Activated CD4-positive, alpha-beta T cell treated with anti-CD3 and anti-CD28 coated beads for 1 hour (primary cell): ENCODE data around the gene PLEKHA5.
"Not testable (repeated sequence)": the region's sequence is repeated elsewhere in the genome, so short reads cannot be mapped to it uniquely, and the experiment has no call there.

Experiments
- DNase-seq: peaks from one replicate; pipeline ENCODE4 v3.0.0-alpha.2; 2020

Gene PLEKHA5

GRCh38 chr12:19169222-19169621, 39.7 kb downstream of the PLEKHA5 start:
- no peak for DNase-seq

DNA sequence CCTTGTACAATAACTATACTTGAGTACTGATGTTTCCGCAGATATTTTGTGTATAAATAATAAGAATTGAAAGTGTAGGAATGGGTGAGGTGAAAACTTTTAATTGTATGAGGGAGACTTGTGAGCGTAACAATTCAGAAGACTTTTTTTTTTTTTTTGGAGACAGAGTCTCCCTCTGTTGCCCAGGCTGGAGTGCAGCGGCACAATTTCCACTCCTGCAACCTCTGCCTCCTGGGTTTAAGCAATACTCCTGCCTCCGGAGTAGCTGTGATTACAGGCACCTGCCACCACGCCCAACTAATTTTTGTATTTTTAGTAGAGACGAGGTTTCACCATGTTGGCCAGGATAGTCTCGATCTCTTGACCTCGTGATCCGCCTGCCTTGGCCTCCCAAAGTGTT, 40.8 kb downstream of the PLEKHA5 start:
- DNase-seq: not testable (repeated sequence)

GRCh38 chr12:19171731-19172130, 42.2 kb downstream of the PLEKHA5 start:
- no peak for DNase-seq

DNA sequence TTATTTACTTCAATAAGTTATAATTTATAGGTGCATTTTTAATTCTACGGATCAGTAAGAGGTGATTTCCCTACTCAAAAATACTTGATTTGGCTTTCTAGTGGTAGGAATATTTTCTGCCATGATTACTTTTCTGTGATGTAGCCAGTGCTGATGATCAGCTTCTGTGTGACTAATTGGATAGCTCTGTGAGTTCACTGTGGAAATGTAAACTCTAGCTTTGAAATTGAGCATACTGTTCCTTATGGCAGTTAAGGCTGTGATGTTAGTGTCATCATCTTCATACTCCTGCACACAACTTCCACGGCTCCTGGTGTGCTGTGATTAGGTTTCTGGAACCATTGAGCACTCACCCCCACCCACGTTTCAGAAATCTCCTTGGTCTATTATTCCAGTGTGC, 48.2 kb downstream of the PLEKHA5 start:
- DNase-seq: no peak

- no peak for DNase-seq
Observed at GRCh38 chr12:19179986-19180385, 50.5 kb downstream of the PLEKHA5 start.

DNA sequence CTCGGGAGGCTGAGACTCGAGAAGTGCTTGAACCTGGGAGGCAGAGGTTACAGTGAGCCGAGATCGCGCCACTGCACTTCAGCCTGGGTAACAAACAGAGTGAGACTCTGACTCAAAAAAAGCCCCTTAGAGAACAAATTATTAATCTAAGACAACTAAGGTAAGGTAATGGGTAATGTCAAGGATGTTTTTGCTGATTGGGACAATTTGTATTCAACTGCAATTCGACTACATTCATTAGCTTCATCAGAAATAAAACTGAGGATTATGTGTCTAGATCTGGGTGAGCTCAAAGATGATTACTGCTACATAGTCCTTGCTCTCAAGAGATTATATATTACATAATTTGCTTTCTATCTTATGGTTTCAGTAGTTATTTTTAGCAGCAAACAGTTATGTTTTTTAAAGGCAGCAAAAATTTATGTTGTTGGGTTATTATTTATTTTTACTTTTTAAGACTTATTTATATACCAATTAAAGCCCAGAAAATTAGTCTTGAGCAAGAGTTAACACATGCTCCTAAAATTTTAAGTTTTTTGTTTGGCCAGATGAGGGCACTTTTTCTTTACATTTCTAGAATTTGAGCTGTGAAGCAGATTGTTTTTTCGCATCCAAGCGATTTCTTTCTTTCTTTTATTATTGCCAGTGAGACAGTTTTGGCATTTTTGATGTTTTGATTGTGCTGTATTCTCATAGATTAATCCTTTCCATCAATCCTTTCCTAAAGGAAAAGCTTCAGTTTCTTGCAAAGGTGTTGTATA, 52.3 kb downstream of the PLEKHA5 start:
- DNase-seq: no peak

DNA sequence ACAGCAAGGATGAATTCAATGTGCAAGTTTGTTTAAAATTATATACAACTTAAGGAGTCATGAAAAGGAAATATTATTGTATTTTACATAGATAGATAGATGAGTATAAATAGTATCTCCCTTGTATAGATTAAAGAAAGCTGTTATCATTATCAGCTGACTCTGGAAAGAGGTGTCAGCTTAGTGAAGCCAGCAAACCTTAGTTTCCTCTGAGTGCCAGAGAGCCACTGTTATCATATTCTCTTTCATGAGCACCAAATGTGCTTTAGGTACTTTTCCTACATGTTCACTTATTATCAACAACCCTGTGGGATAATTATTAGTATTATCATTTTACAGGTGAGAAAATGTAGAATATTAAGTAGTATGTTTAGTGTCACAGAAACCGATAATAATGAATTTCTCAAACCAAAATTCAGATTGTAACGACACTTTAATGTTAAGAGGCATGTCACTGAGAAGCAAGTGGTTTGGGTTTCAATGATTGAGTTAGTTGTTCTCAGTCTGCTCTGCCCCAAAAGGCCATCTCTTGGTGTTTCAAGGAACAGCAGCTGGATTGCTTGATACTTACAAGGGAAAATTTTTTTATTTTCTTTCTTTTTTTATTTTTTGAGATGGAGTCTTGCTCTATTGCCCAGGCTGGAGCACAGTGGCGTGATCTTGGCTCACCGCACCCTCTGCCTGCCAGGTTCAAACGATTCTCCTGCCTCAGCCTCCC, 53.7 kb downstream of the PLEKHA5 start:
- no peak for DNase-seq

- no peak for DNase-seq
Observed at GRCh38 chr12:19185262-19185929, 55.9 kb downstream of the PLEKHA5 start.

DNA sequence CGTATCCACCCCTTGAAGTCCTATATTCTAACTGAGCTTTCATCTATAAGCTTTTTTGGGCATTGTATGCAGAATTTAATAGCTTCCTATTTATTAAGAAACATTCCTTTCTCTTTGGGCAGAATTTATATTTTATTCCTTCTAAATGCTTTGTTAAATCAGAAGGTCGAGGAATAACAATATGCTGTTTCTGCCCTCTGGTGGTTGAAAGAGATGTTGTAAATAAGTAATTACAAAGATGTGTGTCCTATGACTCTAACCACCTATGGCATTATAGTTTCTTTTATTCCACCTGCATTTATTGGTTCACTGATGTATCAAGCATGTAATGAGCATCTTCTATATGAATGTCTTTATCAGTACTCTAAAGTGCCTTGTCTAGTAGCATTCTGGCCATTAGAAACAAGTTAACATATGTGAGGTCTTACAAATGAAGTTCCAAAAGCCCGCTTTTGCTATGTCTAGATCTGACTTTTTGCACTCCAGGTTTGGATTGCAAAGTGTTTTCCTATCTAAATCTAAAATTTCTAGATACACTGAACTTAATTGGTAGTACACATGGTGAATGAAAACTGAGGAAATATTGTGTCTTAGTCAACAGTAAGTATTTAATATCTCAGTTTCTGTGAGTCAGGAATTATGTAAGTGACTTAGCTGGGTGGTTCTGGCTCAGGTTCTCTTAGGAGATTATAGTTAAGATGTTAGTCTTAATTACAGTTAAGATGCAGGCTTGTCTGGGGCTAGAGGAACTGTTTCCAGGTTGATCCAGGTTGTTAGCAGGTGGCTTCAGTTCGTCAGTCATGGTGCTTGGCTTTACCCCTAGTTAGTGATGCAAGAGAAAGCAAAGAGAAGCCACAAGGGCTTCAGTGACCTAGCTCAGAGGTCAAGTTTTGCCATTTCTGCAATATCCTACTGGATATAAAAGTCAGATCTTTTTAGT, 57.5 kb downstream of the PLEKHA5 start:
- DNase-seq: no peak

- no peak for DNase-seq
Observed at GRCh38 chr12:19189522-19189921, 60.0 kb downstream of the PLEKHA5 start.

DNA sequence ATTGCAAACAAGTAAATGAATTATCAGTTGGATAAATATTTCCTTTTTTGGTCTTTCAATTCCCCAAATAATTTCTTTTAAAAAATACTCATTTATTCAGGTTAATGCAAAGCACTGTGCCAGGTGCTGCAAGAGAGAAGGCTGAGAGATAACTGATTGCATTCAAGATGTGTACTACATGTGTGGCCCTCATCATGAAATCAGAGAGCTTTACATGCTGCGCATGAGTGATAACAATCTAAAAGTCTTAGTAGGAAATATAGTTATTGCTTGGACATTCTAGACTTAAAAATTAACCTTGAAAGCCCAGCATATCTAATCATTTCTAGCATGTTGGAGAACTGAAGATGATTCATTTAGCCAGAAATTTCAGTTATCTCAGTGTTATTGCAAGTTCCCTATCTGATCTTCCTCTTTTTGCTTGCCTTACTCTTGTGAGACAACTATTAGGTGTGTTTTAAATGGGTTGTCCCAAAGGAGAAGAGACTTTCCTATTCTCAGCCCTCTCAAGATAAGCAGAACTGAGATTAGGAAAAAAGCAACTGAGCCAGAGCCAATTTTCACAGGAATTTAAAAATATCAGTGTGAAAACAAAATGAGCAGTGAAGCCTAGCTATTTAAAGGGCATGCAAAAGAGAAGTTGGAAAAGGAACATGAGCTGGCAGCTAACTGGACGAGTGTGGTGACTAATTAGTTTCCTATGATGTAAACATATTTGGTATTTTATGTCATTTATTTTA, 60.9 kb downstream of the PLEKHA5 start:
- no peak for DNase-seq

- DNase-seq: no peak
Observed at GRCh38 chr12:19191089-19191488, 61.6 kb downstream of the PLEKHA5 start.

- no peak for DNase-seq
Observed at GRCh38 chr12:19191563-19191962, 62.0 kb downstream of the PLEKHA5 start.

GRCh38 chr12:19192710-19193109, 63.2 kb downstream of the PLEKHA5 start:
- no peak for DNase-seq

DNA sequence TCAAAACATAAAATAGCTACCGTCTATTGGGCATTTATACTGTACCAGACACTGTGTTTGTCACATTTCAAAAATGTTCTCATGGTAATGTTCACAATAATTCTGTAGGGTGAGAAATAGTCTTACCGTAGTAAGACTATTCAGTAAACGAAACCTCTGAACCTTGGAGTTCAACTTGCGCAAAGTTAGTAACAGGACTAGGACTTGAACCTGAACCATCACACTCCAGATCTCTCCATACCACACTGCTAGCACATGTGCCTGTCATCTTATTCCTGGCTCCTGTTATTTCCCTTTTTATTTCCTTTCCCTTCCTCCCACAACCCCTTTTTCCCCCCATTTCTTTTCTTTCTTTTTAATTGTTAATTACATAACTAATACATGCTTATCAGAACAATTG, 65.4 kb downstream of the PLEKHA5 start:
- DNase-seq: no peak

- DNase-seq: no peak
Observed at GRCh38 chr12:19196959-19197630, 67.6 kb downstream of the PLEKHA5 start.

GRCh38 chr12:19198272-19198671, 68.7 kb downstream of the PLEKHA5 start:
- no peak for DNase-seq

- DNase-seq: no peak
Observed at GRCh38 chr12:19199332-19199731, 69.8 kb downstream of the PLEKHA5 start.

DNA sequence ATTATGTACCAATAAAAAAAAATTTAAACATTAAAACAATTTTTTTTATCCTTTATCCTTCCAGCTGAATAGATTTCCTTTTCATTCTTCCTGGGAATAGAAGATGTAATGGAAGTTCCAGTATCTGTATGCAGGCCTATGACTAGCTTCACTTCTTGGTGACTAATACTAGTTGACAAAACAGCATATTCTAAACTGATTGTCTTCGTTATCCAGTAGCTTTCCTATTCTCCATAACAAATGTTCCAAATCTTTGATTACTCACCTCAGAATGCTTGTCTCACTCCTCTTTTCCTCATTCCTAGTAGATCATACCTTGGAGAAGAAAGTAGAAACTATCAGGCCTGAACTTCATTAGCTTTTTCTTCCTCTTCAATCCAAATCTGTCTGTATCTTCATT, 70.7 kb downstream of the PLEKHA5 start:
- DNase-seq: no peak

- DNase-seq: no peak
Observed at GRCh38 chr12:19201661-19202060, 72.1 kb downstream of the PLEKHA5 start.

- no peak for DNase-seq
Observed at GRCh38 chr12:19203013-19203412, 73.5 kb downstream of the PLEKHA5 start.
